ENCODE data around the gene KCNG1.

Gene KCNG1

DNA sequence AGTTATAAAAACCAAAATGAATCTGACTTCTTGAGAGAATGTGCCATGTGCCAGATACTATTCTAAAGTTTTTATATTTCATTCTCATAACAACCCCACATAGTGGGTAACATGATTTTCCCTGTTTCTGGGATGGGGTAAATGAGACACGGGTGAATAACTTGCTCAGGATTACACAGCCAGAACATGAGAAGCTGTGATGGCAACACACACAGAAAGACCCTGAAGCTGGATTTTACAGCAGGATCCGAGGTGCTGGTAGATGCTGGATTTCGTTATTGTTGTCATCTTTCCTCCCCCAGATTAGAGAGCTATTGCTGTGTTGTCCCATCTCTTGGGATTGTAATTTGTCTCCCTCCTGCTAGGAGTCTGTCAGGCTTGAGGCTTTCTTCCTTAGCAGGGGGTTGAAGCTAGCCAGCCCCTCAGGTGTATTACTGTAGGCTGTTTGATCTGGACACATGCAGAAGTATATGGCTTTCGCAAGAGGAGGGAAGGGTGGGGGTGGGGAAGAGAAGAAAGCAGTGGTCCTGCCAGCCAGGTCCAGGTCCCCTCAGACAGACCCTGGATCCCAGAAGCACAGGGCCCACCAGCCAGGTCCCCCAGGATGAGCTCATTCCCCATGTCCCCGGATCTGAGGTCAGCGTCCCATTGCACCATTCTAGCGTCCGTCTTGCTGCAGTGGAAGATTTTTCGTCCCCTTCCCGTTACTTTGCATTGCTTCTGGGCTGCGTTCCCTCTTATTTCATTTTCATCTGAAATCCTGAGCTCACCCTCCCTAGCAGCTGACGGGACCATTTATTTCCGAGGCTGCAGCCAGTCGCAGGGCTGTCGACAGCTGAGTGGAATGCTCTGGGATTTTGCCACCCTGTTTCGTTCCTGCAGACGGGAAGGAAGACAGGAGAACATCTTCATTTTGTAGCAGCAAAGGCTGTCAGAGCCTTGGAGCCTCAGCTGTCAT, 7.3 kb upstream of the KCNG1 start:
- no peak for DNase-seq (ENCODE audit: insufficient read length)
- no peak for TF ChIP-seq POLR2A (IDR thresholded peaks at IDR 0.05; ENCODE audit: low read depth, low read length)
- no peak for TF ChIP-seq TAF1 (IDR thresholded peaks at IDR 0.05; ENCODE audit: borderline replicate concordance, low read depth, low read length)
- no peak for TF ChIP-seq POLR2AphosphoS5 (IDR thresholded peaks at IDR 0.05; ENCODE audit: low read depth, low read length)
- no peak for FAIRE-seq

DNA sequence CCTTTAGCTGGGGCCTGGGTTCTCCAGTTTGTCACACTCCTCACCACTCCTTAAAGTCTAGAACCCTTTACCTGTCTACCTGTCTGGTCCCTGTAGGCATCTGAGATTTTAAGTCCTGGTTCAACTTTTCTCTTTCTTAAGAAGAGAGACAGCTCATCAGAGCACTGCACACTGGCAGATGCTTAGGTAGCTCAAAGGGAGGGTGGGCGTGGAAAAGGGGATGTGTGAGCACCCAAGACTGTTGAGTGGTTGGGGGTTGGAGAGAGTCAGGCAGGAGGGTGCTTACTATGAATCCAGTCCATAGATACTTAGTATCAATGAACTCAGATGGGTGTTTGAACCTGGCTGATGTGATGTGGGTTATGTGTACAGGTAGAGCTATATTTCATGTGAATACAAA, 6.6 kb upstream of the KCNG1 start:
- DNase-seq (ENCODE audit: insufficient read length): no peak
- TF ChIP-seq TAF1 (IDR thresholded peaks at IDR 0.05; ENCODE audit: borderline replicate concordance, low read depth, low read length) (no peak), POLR2A (IDR thresholded peaks at IDR 0.05; ENCODE audit: low read depth, low read length) (no peak), POLR2AphosphoS5 (IDR thresholded peaks at IDR 0.05; ENCODE audit: low read depth, low read length) (no peak)
- no peak for FAIRE-seq

DNA sequence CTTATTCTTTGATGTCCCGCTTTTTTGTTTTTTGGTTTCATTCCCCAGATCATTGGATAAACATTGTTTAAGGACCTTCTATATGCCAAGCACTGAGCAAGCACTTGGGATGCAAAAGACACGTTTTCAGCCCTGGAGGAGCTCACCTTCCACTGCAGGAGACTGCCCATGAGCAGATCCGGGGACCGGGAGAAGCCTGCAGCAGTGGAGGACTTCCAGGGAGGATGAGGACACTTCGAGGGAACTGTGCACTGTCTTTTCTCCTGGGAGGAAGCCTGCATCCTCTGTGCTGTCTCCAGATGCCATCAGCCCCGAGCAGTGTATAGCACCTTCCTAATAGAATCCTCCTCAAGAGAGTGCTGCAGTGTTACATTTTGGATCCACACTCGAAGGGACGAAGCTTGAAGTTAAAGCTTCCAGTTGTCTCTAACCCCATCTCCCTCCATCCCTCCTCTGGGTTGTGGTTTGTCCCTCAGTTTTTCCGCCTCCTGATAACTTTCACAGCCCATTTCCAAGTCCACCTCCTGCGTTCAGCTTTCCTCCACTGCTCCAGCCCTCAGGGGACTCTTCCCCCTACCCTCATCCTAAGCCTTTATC, 5.8 kb upstream of the KCNG1 start:
- TF ChIP-seq TAF1 (IDR thresholded peaks at IDR 0.05; ENCODE audit: borderline replicate concordance, low read depth, low read length): no peak
- no peak for TF ChIP-seq POLR2AphosphoS5 (IDR thresholded peaks at IDR 0.05; ENCODE audit: low read depth, low read length)
- TF ChIP-seq POLR2A (IDR thresholded peaks at IDR 0.05; ENCODE audit: low read depth, low read length): no peak
- FAIRE-seq: no peak
- DNase-seq (ENCODE audit: insufficient read length): no peak

DNA sequence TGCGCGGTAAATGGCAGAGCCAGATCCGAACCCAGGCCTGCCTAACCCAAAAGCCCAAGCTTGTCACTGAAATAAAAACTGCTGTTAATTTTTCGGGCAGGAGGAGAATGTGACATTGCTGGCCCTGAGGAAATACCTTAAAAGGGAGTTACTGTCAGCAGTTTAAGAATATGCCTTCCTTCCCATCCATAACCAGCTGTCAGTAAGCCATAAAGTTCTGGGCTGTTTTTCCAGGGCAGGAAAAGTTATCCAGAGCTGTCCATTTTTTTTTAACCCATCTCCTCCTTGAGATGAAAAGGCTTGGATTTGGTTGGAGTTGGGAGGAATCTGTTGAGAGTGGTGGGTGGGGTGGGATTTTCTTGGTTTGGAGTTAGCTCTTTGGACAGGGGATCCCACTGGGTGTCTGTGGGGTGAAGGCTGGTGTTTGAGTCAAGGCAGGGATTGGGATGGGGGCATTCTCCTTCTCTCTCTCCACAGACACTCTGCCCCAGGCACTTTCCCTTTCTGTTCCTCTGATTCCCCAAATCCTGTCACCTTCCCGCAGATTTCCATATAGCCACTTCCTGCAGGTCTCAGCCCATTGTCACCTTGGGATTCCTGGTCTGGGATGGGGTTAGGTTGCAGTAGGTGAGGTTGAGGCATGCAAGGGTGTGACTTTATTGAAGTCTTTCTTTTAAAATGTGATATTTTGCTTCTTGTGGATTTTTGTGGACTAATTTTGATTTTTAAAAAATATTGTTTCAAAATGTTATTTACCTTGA, 4.3 kb upstream of the KCNG1 start:
- no peak for FAIRE-seq
- TF ChIP-seq TAF1 (IDR thresholded peaks at IDR 0.05; ENCODE audit: borderline replicate concordance, low read depth, low read length): no peak
- no peak for TF ChIP-seq POLR2A (IDR thresholded peaks at IDR 0.05; ENCODE audit: low read depth, low read length)
- no peak for TF ChIP-seq POLR2AphosphoS5 (IDR thresholded peaks at IDR 0.05; ENCODE audit: low read depth, low read length)
- DNase-seq (ENCODE audit: insufficient read length): no peak

DNA sequence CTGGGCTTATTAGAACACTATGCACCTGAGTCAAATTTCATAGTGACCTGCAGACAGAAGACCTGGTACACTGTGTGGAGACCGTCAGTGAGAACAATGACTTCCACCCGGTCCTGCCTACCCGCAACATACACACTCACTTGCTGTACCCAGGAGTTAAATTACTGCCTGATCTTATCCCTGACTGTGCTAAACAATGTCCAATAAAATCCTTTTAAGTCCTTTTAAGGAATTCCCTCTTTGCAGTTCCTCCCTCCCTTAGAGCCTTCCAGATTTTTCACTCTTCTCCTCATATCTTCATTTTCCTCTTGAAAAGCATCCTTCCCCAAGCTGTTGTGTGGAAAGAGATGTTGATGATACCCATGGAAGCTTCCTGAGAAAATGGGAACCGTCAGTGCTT, 3.4 kb upstream of the KCNG1 start:
- DNase-seq (ENCODE audit: insufficient read length): no peak
- no peak for TF ChIP-seq TAF1 (IDR thresholded peaks at IDR 0.05; ENCODE audit: borderline replicate concordance, low read depth, low read length)
- no peak for TF ChIP-seq POLR2A (IDR thresholded peaks at IDR 0.05; ENCODE audit: low read depth, low read length)
- no peak for TF ChIP-seq POLR2AphosphoS5 (IDR thresholded peaks at IDR 0.05; ENCODE audit: low read depth, low read length)
- no peak for FAIRE-seq

DNA sequence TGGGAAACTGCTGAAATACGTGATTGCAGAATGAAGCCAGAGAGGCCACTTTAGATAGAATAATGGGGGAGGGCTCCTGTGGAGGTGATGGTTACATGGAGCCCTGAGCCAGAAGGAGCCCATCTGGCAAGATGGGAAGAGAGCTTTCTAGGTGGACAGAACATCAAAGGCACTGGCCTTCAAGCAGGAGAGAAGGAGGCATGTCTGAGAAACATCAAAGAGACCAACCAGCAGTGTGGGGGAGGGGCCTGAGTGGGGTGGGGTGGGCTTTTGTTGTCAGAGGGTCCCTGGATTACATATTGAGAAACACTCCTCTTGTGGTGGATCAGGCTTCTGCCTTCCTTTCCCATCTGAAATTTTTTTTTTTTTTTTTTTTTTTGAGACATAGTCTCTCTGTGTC, 1.9 kb upstream of the KCNG1 start:
- no peak for DNase-seq (ENCODE audit: insufficient read length)
- TF ChIP-seq POLR2AphosphoS5 (IDR thresholded peaks at IDR 0.05; ENCODE audit: low read depth, low read length) (no peak), TAF1 (IDR thresholded peaks at IDR 0.05; ENCODE audit: borderline replicate concordance, low read depth, low read length) (no peak), POLR2A (IDR thresholded peaks at IDR 0.05; ENCODE audit: low read depth, low read length) (no peak)

DNA sequence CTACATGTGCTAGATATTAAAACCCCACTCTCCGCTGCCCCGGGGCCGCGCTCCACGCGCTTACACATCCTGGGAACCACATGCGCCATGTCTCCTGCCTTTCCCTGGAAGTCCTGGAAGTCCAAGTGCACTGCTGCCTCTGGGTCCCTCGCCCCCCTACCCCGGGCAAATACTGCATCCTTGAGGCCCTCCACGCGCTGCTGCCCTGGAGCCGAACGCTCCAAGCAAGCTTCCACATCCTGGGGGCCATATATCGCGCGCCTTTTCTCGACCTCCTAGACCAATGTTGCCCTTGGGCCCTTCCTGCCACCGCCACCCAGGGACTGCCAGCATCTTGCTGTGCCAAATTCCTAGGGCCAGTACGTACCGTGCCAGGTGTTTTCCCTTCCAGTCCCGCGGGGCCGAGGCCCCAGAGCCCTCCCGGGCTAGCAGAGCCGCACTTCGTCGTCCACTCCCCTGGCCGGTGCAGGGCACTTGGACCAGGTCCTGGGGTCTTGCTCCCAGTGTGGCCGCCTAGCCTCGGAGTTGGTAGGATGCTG, 779 bp upstream of the KCNG1 start:
- TF ChIP-seq TAF1 (IDR thresholded peaks at IDR 0.05; ENCODE audit: borderline replicate concordance, low read depth, low read length) (no peak), POLR2A (IDR thresholded peaks at IDR 0.05; ENCODE audit: low read depth, low read length) (no peak), POLR2AphosphoS5 (IDR thresholded peaks at IDR 0.05; ENCODE audit: low read depth, low read length) (no peak)
- FAIRE-seq (no peak), DNase-seq (ENCODE audit: insufficient read length) (no peak)

More for the DNA sequence above, 1.9 kb upstream of the KCNG1 start:
- no peak for FAIRE-seq

DNA sequence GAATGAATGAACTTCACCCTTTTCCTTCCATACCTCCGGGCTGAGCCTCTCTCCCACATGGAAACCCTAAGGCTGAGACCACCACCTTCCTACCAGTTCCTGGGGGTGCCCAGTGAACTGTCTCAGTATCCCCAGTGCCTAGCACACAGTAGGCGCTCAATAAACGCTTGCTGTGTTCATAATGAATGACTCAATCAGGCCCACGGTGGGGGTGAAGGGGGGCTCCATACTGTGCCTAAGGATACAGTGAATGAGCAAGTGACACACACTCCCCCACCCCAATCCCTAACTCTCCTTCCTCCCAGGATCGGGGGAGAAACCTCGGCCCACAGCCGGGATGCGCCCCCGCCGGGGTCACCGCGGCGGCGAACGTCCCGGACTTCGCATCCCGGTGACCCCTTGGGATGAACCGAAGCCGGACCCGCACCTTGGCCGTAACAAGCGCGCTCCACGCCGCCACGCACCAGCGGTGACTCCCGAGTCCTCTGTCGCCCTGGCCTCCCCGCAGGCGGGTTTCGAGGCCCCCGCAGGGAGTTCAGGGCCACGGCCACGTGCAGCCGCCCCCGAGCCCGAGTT, 592 bp downstream of the KCNG1 start:
- TF ChIP-seq POLR2A (IDR thresholded peaks at IDR 0.05; ENCODE audit: low read depth, low read length) (no peak), TAF1 (IDR thresholded peaks at IDR 0.05; ENCODE audit: borderline replicate concordance, low read depth, low read length) (no peak), POLR2AphosphoS5 (IDR thresholded peaks at IDR 0.05; ENCODE audit: low read depth, low read length) (no peak)
- DNase-seq (ENCODE audit: insufficient read length) (no peak), FAIRE-seq (no peak)

DNA sequence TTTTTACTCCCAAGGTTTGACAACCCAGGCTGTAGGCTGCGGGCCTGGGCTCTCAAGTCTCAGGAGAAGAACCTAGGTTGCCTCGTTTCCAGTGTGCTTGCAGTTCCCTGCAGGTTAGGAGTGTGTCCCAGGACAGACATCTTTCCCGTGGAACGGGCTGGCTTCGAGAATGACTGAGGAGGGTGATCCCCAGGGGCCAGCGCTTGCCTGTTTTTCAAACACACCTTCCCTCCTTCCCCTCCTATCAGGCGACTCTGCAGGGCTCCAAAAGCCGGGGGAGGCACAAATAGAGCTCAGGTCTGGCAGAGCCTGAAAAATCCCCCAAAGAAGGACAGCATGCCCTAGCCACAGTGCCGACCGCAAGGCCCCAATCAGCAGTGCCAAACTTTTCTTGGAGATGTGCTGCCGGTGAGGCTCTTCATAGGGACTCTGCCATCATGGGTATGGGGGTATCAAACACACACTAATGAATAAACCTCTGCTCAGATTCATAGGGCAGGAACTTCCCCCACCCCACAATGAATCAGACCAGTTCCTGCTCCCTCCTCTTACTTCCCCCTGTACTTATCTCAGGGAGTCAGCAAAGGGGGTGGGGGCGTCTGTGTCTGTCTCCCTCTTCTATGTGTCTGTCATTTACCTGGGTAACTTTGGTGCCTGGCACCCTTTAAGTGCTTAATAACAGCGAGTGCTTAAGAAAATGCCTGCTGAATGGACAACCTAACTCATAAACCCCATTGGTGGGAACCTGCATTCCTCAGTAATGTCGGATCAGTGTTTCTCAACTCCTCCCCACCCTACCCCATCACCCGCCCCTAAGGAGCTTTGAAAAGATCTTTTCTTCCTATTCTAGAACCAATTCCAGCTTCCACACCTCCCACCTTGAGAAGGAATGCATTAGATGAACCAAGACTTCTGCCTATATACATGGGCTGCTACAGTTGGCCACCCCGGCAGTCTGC, 1.6 kb downstream of the KCNG1 start:
- TF ChIP-seq POLR2A (IDR thresholded peaks at IDR 0.05; ENCODE audit: low read depth, low read length) (no peak), POLR2AphosphoS5 (IDR thresholded peaks at IDR 0.05; ENCODE audit: low read depth, low read length) (no peak), TAF1 (IDR thresholded peaks at IDR 0.05; ENCODE audit: borderline replicate concordance, low read depth, low read length) (no peak)
- no peak for DNase-seq (ENCODE audit: insufficient read length)
- FAIRE-seq: no peak

DNA sequence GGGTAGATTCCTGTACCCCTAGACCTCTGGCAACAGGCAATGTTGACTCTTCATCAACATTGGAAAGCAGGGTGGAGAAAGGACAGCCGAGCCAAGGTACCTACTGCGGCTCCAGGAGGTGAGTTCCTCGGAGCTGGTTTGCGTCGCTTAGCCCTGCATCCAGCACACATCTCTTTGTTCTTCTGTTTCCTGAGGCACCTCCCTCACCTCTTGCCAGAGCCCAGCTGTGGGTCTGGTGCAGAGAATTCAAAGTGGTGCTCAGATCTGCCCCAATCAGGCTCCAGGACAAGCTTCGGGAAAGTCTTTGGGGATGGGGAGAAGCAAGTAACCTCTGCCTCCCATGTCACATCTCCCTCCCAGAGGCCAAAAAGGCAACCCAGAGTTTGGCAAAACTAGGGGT, 2.2 kb downstream of the KCNG1 start:
- no peak for FAIRE-seq
- no peak for TF ChIP-seq POLR2A (IDR thresholded peaks at IDR 0.05; ENCODE audit: low read depth, low read length)
- no peak for TF ChIP-seq POLR2AphosphoS5 (IDR thresholded peaks at IDR 0.05; ENCODE audit: low read depth, low read length)
- TF ChIP-seq TAF1 (IDR thresholded peaks at IDR 0.05; ENCODE audit: borderline replicate concordance, low read depth, low read length): no peak
- DNase-seq (ENCODE audit: insufficient read length): no peak
